IPS-NIHi7 (cell line): ENCODE results near the gene ATF7IP.

ENCODE experiments used
- DNase-seq: peaks from one replicate; pipeline ENCODE4 v3.0.0; 2012; ENCODE audit warnings: mixed read lengths; ENCODE audit errors: extremely low spot score

The ATF7IP gene

DNA sequence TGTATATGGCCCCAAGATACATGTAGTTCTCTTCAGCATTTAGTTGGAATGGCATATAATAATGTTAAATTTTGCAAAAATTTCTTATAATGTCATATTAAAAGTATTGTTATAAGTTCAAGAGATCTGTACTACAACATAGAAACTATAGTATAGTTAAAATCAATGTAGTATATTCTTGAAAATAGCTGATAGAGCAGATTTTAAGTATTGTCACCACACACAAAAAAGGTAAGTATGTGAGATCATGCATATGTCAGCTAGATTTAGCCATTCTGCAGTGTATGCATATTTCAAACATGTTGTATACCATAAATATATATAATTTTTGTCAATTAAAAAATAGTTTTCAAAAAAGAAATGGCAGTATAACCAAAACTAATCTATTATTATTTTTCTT lies 115.7 kb downstream of the ATF7IP start:
- DNase-seq = no peak

GRCh38 chr12:14482361-14482760 lies 116.9 kb downstream of the ATF7IP start:
- no peak for DNase-seq

GRCh38 chr12:14482886-14483285 lies 117.4 kb downstream of the ATF7IP start:
- DNase-seq = no peak

DNA sequence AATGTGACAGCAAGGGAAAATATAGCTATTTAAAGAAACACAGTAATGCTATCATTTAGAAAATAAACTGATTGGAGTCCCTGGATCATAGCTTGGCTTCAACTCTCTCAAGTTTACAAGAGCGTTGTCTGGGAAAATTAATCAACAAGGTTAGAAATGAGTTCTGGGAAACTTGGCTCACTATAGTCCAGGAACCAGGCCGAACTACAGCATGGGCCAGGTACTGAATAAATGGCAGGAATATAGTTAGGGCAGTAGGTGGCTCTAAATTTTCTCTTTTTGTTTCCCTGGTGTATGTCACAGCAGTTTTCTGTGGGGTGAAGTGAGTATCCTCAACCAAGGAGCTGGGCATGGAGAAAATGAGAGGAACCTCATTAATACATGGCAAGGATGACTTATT lies 129.8 kb downstream of the ATF7IP start:
- DNase-seq = no peak

DNA sequence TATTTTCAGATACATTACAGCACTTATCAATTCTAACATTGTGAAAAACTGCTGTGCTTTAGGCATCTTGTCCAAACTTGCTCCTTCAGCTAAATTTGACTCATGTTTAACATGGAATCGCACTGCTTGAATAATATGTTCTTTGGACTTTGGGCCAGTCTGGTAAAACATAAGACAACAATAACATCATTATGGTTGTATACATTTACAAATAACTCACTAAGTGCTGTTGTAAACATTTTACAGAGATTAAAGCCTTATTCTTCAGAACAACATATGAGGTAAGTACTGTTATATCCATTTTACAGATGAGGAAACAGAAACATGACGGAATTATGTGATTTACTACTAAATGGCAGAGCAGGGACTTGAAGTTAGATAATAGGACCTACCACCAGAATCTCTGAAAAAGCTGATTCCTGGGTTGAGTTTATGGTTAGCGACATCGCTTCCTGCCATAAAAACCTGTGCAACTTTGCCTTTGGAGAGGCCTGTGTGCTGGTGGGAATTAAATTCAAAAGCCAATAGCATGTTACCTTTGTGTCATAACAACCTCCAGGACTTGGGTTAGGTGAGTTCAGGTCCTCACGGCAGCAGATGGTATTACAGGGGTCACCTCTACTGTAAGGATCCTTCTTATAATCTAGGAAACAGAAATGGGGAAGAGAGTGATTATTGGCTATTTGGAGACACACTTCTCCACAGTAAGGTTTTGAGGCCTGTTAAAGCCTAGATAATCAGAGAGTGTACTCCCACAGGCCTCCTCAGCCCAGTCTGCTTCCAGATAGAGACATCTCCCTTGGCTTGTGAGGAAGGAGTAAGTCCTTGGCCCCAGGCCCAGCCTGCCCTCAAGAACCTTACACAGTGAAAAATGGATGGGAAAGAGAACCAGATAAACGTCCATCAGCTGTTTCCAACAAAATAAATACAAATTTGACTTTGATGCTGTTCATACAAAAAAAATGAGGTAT lies 140.4 kb downstream of the ATF7IP start:
- DNase-seq = no peak

DNA sequence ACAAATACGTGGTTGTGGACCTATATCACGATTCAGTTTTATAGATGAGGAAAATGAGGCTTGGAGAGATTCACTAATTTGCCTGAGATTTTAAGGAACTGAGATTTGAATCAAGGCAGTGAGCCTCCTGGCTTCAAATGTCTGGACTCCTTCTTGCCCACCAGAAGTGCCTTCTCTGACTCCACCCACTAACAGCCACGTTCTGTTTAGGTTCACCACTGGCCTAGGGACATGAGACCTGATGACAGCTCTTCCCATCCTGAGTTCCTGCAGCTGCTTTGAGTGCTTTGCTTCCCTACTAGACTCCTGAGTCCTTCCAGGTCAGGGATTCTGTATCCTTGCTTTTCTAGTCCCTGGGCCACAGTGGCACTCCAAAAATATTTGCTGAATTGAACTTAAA lies 145.1 kb downstream of the ATF7IP start:
- no peak for DNase-seq

DNA sequence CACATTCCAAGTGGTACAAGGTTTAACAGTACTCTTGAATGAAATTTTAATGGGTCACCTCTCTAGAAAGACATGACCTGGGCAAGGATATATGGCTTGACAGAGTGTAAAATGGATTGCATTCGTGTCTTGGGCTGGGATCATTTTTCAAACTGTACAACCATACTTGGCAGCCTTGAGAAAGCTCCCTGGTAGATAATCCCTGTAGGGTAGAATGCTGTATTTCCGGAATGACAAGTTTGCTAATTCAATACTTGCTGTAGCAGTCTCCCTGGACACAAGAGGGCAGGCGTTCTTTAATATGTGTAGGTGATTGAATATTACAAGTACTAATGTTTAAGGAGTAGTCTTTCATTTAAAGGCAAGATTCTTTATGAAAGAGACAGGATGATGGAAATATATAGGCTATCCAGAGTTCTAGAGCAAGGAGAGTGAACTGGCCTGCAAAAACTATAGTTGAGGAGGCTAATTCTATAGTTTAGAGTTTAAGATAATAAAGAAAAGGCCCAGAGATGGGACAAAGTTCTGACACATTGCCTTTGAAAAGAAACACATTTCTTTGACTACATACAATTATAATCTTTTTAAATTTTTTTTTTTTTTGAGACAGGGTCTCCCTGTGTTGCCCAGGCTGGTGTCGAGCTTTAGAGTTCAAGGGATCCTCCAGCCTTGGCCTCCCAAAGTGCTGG lies 148.8 kb downstream of the ATF7IP start:
- peak; percentile 58 for DNase-seq

GRCh38 chr12:14514946-14515345 lies 149.5 kb downstream of the ATF7IP start:
- DNase-seq = no peak

DNA sequence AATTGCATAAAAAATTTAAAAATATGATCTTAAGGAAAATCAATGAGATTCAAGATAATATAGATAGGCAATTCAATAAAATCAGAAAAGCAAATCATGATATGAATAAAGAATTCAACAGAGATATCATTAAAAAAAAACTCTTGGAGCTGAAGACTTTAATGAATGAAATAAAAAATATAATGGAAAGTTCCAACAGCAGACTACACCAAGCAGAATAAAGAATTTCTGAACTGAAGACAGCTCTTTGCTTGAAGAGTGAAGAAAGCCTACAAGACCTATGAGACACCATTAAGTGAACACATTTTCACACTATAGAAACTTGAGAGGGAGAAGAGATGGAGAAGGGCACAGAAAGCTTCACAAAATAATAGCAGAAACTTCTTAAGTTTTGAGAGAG lies 156.3 kb downstream of the ATF7IP start:
- no peak for DNase-seq

DNA sequence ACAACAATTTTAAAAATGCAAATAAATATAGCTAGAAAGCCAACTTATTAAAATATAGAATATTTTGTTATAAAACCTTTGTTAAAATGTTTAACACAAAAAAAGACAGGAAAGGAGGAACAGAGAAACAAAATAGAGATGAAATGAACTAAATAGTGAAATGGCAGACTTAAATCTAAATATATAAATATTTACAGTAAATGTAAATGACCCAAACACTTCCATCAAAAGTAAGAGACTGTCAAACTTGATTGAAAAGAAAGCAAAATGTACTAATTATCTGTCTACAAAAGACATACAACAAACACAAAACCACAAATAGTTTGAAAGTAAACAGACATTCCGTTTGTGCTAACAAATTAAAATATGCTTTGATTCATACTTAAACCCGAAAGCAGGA lies 160.5 kb downstream of the ATF7IP start:
- no peak for DNase-seq

DNA sequence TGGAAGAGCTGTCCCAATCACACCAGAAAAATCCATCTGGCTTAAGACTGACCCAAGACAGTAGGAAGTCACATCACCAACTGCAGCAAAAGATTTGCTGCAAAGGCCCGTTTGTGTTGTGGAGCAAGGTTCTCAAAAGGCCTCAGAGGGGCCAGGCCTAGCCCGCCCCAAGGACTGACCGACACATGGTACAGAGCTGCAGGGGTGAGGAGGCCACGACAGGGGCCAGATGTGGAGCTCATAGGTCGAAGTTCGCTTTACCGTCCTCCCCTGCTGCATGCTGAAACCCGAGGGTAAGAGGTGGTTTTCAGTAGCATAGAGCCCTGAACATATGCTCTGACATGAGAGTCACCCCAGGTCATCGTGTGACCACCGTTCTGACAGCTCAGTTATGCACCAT lies 166.7 kb downstream of the ATF7IP start:
- no peak for DNase-seq

DNA sequence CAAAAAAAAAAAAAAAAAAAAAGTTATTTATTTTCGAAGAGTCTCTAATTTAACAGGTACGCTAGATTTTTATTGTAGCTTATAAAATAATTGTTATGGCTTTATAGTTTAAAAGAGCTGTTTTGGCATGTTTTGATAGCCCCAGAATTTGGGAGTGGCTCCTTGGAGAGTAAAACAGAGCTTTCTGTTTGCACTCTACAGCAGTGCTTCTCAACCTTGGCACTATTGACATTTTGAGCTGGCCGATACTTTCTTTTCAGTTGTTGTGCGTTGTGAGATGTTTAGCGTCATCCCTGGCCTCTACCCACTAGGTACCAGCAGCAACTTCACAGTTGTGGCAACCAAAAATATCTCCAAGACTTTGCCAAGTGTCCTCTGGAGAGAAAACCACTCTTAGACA lies 171.6 kb downstream of the ATF7IP start:
- DNase-seq = no peak

DNA sequence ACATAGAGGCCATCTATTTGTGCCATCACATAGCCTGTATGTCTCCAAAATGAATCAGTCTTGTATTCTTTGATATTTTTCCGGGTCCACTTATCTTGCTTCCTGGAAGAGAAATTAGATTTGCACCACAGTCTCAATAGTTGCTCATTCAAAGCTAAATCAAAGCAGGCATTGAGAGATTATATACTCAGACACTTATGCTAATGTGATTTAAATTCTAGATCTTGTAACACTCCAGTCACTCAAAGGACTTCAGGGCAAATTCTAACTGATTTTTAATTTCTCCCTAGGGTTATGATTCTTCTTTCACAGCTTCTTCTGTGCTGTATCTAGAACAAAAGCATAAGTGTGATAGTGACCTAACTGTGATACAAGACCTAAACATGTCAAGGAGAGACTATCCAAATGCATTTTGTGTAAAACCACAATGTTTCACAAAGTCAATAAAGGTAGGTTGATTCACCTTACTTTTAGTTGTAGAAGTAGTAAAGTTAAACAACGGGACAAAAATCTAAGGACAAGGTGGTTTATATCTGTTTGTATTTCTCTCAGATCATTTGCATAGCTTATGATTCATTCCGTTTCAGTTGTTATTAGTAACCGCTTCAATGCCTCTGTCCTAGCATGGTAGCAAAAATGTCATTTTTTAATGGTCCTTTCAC lies 175.4 kb downstream of the ATF7IP start:
- no peak for DNase-seq

DNA sequence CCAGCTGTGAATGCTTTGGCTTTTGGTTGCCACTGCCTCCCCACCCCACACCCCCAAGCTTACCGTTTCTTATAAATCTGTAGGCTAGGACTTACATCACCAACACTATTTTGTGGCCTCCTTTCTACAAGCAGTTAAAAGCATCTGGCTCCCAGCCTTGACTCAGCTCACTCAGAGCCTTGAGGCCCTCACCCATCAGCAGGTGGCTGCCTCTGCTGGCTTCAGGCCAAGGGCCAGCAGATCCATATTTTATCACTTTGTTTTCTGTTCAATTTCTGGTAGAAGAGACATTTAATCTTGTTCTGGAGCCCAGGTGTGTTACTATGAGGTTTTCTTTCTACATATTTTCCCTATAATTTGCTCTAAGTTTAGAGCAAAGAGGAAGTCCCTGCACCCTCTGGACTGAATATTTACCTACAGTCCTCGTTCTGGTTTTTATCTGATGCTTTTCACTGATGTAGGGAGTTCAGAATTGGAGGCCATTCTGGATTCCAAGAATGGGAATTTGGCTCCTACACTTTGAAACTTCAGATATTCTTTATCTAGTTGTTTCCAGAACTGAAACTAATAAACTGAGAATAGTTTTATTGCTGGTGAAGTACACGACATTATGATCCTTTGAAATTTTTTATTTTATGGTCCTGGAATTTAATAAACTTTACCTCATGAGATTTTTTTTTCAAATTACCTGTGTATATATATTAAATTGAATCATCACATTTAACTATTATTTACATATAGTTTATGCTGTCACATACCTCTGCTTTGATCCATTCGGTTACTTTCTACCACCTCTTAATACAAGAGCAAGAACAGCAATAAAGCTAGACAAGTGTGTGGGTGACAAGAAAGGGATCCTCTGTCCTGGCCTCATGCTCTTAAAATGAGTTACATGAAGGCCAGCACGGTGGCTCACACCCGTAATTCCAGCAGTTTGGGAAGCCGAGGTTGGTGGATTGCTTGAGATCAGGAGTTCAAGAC lies 180.0 kb downstream of the ATF7IP start:
- DNase-seq = no peak

- DNase-seq = no peak
Observed at GRCh38 chr12:14547571-14547970, 182.1 kb downstream of the ATF7IP start.

DNA sequence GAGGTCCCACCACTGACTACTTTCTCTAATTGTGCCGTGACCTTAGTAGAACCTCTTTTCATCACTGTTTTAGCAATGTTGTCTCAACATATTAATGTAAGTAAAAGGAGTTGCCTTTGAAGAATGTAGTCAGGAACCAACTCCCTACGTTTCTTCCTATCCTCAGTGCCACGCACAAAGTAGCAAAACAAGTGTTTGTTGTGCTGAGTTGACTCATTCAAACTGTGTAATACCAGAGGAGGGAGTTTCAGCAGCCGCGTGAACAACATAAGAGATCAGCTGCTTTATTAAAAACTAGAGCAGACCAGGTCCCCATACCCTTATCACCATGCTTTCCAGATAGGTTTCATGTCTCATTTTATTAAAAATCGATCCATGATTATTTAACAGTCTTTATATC lies 183.1 kb downstream of the ATF7IP start:
- DNase-seq = no peak
